Esophagus mucosa (tissue), 1 donor: Measurements from ENCODE around the gene TPI1. TPM values are rescaled to one million over a fixed set of nuclear protein-coding genes. Genes with fewer than 3 reads are reported as not detected.
A peak's percentile ranks its signal among the peaks of the same experiment; 100 is the strongest.

Source experiments
- ATAC-seq: fragments of 200-7000 bp; cut with Tn5 transposase; one replicate; pipeline ENCODE4 v1.9.1; 2020
- total RNA-seq: library from RNA; stranded (reverse); gene quantifications from one replicate; pipeline ENCODE4 v1.2.4, GENCODE V29; 2023
- donor health status: DM: yes; HTN: yes; CAD: no.

Gene TPI1
- total RNA-seq, 1 donor from 2014 or later = 629 TPM

- ATAC-seq = peak; percentile 4
These were observed 38.4 kb upstream of the TPI1 start for GRCh38 chr12:6828781-6829535.

GRCh38 chr12:6829536-6830220 lies 37.7 kb upstream of the TPI1 start:
- no peak for ATAC-seq

- no peak for ATAC-seq
These were observed 36.9 kb upstream of the TPI1 start for GRCh38 chr12:6830286-6830890.

GRCh38 chr12:6830999-6831398 lies 36.3 kb upstream of the TPI1 start:
- no peak for ATAC-seq

- no peak for ATAC-seq
These were observed 35.8 kb upstream of the TPI1 start for GRCh38 chr12:6831450-6831995.

- ATAC-seq = no peak
These were observed 35.2 kb upstream of the TPI1 start for GRCh38 chr12:6832125-6832524.

- no peak for ATAC-seq
These were observed 34.0 kb upstream of the TPI1 start for GRCh38 chr12:6833189-6833890.

GRCh38 chr12:6834254-6834653 lies 33.1 kb upstream of the TPI1 start:
- no peak for ATAC-seq

- no peak for ATAC-seq
These were observed 32.5 kb upstream of the TPI1 start for GRCh38 chr12:6834873-6835272.

GRCh38 chr12:6836851-6837250 lies 30.5 kb upstream of the TPI1 start:
- no peak for ATAC-seq

- no peak for ATAC-seq
These were observed 29.8 kb upstream of the TPI1 start for GRCh38 chr12:6837370-6838060.

GRCh38 chr12:6838854-6839253 lies 28.5 kb upstream of the TPI1 start:
- ATAC-seq = no peak

GRCh38 chr12:6839482-6840201 lies 27.7 kb upstream of the TPI1 start:
- ATAC-seq = peak; percentile 6

- no peak for ATAC-seq
These were observed 27.0 kb upstream of the TPI1 start for GRCh38 chr12:6840330-6840729.

- ATAC-seq = no peak
These were observed 26.4 kb upstream of the TPI1 start, which contains the start of gene GNB3 for GRCh38 chr12:6840761-6841515. Gene GNB3 (plus strand): TSS chr12:6840925. CDS start chr12:6841288, 363 bp downstream.

- no peak for ATAC-seq
These were observed 25.3 kb upstream of the TPI1 start for GRCh38 chr12:6842075-6842474.

- no peak for ATAC-seq
These were observed 24.0 kb upstream of the TPI1 start for GRCh38 chr12:6843118-6843902.

GRCh38 chr12:6845395-6845794 lies 21.9 kb upstream of the TPI1 start:
- ATAC-seq = no peak

GRCh38 chr12:6846316-6846869 lies 20.9 kb upstream of the TPI1 start:
- ATAC-seq = no peak
